Pulmonary artery endothelial cell (primary cell): Measurements from ENCODE around the gene DHRS3. TPM values are rescaled to one million over a fixed set of nuclear protein-coding genes. Genes with fewer than 3 reads are reported as not detected.

Experiments
- DNase-seq: peaks from one replicate; pipeline ENCODE4 v3.0.0-alpha.2; 2011; ENCODE audit warnings: low read depth, low spot score
- total RNA-seq: library from RNA; depleted of rRNA; stranded (reverse); fragments of >200 nt; gene quantifications from 2 replicates; pipeline ENCODE4 v1.2.3, GENCODE V29; 2014

The DHRS3 gene
- total RNA-seq, 1 donor from 2014 or later, result 37.1 TPM

GRCh38 chr1:12640237-12640957, 22.4 kb upstream of the DHRS3 start:
- no peak for DNase-seq

DNA sequence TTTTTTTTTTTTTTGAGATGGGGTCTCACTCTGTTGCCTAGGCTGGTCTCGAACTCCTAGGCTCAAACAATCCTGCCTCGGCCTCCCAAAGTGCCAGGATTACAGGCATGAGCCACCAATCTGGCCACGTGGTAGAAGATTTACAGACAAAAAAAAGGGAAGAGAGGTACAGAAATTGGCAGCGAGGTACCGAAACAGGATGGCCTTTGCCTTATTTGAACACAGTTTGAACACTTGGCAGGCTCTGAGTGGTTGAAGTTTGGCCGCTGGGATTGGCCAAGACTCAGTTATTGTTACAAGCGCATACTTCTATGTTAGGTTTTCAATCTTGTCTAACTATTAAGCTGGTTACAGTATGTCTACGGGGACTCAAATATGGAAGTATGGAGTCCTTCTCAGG, 19.7 kb upstream of the DHRS3 start:
- DNase-seq, result no peak

DNA sequence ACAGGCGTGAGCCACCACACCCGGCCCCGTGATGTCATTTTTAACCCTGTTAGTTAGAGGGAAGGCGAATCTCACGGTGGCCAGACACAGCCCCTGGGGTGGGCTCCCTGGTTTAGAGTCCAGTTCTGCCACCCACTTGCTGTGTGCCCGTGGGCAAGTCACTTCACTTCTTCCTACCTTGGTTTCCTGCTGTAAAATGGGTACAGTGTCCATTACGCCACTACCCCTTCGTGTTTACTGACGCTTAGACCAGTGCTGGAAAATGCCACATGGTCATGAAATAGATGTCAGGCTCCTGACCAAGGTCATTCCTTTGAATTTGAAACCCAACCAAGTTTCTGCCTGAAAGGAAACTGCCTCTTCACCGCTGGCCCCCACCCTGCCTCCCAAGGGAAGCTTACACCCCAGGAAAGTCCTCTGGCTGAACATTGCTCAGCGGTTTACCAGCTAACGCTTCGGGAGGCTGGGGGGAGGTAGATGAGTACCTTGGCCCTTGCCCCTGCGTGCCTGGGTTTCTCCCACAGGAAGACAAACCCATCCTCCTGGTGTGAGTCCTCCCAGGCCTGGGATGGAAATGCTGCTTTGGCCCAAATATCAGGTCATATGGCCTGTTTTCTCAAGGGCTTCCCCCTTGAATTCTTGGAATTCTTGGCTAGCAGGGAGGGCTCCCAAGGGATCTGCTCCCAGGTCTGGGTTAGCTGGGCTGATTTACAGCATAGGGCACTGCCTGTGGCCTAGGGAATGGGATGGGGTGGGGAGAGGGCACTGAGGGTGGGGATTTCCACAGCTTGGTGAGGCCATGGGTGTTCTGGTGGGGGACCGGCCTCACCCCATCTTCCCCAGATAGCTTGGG, 18.3 kb upstream of the DHRS3 start:
- peak; percentile 63 for DNase-seq

GRCh38 chr1:12634696-12635202, 16.7 kb upstream of the DHRS3 start:
- peak; percentile 49 for DNase-seq

DNA sequence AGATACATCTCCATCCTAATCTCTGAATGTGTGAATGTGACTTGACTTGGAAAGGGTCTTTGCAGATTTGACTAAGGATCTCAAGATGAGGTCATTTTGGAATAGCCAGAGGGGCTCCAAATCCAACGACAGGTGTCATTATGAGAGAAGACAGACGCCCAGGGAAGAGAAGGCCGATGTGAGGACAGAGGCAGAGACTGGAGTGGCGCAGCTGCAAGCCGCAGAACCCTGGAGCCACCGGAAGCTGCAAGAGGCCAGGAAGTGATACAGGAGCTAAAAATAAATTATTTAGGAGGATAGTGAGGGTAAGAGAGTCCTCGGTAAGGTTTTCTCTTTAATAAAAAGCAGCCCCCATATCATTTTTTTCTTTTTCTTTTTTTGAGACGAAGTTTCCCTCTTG, 16.1 kb upstream of the DHRS3 start:
- DNase-seq, result no peak

DNA sequence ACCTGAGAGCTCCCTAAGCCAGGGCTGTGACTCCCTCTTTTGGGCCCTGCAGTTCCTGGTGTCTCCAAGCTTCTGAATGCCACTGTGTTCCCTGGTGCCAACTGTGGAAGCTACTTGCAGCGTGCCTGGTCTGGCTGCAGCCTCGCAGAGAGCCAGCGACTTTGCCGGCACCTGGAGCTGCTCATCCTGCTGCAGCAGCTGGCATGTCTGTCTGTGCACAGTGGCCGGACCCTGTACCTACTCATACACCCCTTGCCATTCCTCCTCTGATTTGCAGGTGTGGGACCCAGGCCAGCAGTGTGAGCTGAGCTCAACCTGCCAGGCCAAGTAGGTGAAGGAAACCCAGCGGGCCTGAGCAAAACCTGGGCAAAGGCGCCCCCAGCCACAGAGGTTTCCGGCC, 13.6 kb upstream of the DHRS3 start:
- no peak for DNase-seq

GRCh38 chr1:12630946-12631530, 13.0 kb upstream of the DHRS3 start:
- DNase-seq, result no peak

DNA sequence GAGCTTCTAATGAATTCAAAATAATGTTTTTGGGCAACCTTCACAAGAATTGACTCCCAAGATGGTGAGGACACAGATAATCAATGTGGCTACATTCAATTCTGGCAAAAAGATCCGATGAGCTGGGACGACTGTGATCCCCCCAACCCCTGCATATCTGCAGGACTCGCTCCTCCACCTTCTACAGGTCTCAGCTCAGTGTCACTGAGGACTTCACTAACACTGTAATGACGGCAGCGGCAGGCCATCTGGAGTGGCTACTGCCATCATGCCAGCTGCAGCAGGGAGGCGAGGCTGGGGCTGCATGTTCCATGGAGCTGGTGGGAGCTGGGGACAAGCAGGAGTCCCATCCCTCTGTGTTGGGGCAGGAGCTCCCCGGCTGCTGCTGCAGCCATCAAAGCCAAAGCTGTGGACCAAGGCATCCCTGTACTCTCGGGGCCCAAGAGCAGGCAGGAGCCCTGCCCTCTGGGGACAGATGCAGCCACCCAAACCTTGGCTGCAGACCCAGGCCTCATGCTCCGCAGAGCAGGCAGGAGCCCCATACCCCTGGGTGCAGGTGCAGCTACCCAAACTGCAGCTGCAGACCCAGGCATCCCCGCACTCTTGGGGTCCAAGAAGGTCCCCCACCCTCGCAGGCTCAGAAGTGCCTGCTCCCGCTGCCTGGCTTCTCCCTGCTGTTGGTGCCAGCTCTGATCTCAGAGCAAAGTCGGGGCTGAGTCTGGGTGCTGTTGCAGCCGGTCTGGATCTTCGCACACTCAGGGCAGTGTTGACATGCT, 12.2 kb upstream of the DHRS3 start:
- no peak for DNase-seq

DNA sequence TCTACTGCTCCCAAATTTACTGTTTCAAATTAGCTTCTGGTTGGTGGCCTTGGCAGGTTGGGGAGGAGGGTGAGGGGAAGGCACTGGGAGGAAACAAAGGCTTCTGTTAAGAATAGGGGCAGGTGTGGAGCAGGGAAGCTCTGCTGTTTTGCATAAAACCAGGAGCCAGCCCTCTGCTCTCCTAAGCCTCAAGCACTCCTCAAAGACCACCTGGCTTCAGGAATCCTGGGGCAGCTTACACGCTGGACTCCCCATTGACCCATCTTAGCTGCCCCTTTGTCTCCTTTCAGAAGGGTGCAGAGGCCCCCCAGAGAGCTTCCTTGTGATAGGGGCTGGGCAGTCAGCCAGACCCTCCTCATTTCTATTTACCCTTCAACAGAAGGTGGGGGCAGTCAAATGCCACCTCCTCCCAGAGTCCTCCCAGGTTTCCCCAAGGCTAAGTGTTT, 11.5 kb upstream of the DHRS3 start:
- no peak for DNase-seq

DNA sequence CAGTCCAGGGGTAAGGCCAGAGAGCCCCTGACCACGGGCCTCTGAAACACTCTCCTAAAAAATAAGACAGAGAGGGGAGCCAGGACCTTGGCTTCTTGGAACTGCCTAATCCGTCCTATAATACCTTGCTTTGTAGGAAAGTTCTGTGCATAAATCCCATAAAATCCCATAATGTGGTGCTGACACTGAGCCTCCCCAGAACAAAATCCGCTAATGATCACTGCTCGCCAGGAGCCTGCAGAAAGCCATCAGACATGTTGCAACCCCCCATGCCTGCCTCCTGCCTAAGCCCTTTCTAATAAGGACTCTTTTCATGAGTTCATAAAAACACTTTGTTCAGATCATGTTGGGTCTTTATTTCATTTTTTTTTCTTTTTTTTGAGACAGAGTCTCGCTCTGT, 9.3 kb upstream of the DHRS3 start:
- no peak for DNase-seq

- DNase-seq, result no peak
These were observed 8.9 kb upstream of the DHRS3 start for GRCh38 chr1:12626888-12627287.

DNA sequence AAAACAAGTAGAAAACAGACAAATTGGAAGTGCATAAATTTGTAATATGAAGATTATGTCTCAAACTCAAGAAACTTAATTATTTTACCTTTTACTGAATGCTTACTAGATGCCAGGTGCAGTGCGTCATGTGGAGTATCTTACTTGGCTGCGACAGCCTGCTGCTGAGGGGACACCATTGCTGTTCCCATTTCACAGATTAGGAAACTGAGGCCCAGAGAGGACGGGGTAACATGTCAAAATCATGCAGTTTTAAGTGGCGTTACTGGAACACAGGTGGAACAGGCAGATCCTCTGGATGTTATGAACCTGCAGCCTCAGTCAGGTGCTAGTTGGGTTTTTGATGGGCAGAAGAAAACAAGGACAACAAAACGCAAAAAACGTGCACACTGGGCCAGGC, 7.3 kb upstream of the DHRS3 start:
- DNase-seq, result no peak

DNA sequence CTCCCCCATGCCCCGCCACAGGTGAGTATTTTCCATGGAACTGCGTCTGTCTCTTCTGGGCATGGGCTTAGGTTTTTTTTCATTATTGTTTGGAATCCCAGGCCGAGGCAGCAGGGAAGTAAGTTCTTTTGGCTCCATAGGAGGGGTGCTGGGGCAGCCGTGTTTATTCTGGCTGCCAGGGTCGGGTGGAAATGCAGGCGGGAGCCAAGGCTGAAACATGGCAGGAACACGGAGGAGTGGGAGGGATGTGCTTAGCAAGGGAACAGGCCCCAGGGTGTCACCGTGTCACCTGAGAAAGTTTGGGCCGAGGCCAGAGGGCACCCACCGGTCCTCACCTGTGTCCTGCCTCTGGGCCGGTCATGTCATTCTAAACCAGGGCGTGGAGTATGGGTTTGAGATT, 4.5 kb upstream of the DHRS3 start:
- no peak for DNase-seq

DNA sequence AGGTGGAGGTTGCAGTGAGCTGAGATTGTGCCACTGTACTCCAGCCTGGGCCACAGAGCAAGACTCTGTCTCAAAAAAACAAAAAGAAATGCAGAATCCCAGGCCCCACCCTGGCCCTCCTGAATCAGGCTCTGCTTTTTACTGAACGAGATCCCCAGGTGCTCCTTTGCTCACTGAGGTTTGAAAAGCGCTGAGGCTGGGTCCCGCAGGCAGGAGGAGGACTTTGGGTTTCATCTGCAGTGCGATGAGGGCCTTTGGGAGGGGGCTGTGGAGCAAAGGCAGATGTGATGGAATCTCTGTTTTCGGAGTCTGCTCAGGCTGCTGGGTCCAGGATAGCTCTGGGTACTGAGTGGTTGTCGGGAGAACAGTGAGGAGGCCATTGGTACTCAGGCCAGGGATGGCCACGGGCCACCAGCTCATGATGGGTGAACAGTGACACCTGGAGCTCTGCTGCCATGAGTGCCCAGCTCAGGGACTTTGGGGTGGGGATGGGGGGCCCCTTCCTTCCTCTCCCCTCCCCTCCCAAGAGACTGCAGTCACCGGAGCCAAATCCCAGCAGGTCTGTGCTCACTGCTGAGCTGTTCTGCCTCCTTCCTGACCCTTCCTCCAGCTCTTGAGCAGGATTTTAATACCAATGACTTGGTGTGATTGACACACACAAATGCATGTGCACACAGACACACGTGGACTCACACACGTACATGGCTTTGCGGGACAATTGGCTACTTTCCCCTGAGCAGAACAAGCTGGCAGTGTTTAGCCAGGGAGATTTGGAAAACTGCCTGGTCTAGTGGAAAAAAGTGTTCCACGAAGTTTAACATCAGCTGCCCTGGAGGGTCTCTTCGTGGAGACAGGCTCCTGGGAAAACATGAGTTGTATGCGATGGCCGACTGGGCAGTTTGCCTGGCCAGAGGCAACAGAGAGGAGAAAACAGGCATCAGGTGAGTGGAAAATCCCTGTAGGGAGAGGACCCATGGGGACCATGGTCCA, 3.6 kb upstream of the DHRS3 start:
- no peak for DNase-seq

- no peak for DNase-seq
These were observed 2.9 kb upstream of the DHRS3 start for GRCh38 chr1:12620931-12621330.

- no peak for DNase-seq
These were observed 2.5 kb upstream of the DHRS3 start for GRCh38 chr1:12620488-12620865.

DNA sequence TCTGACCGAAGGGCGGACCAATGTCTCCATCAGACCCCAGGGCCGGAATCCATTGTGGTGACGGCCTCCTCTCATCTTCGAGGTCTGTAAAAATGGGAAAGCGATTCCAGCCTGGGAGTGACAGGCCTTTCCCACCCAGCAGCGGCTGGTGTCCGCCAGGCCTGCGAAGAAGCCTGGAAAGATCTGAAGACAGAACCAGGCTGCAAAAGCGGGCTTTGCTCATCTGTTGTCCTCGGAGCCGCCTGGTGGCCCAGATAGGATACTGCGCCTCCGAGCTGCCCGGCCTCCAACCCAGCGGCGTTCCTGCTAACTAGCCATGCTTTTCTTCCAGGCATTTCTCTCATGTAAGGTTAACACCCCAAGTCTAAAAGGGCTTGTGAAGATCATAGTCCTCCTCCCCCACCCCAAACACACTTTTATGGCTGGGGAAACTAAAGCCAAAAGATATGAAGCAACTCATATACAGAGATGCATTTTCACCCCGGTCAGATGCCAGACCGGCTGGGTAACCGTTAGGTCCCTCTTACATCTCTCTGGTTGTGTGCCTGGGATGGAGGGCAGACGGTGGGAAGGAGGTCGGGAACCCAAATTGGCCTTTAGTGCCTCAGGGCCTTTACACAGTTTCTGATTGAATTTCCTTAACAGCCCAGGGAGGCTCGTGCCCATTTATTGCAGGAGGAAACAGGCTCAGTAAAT, 1.9 kb upstream of the DHRS3 start:
- peak; percentile 67 for DNase-seq

DNA sequence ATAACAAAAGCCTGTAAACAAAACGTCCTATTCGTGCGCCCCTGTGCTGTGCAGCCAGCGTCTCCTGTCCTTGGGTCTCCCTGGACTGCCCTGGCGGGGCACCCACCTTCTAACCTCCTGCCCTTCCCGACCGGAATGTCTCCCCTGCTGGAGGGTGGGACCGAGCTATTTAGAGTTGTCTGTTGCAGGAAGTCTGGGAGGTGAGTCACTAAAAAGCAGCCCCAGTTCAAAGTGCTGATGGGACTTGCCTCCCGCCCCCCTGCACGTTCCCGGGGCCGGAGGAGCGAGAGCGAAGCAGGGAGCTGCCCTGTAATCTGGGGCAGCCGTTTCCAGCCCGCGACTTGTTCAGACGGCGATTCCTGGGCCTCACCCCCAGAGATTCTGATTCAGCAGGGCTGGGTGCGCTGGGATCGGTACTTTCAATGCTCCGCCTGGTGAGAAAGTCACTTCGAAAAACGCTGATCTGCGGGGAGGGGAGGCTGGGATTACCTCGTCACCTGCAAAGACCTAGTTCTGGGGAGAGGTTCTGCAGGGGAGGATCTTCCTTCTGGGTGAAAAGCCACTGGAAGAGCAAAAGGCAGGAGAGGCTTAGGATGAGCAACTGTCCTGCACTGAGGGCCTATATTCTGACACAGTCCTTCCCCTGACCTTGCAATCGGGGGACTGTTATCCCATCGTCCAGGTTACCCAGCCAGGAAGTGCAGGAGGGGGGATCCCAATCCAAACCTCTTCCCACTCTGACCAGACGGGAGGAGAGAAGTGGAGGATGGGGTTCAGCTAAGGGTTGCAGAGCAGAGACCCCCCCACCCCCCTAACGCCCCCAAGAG, 1.2 kb upstream of the DHRS3 start:
- no peak for DNase-seq

- no peak for DNase-seq
These were observed 603 bp upstream of the DHRS3 start for GRCh38 chr1:12618661-12618964.
